Measurements from ENCODE around the gene CFL1.

The CFL1 gene

DNA sequence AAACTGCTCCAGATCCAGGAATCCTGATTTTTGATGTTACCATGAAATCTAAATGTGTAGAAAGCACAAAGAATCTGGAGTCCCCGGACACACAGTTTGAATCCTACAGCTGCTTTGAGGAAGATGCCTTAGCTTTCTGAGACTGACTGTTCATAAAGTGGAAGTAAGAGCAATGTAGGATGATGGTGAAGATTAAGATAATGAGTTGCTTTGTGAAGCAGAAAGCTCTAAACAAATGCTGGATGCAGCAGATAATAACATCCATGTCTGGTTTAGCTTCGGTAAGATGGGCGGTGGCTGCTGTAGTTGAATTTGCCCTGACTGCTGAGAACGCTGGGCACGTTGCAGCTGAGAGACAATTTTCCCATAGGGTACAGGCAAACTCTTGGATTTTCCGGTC lies 51.0 kb downstream of the CFL1 start:
- no peak overlapping the region for H3K27ac ChIP-seq (ENCODE audit: low read depth, low read length, severe bottlenecking)
- H3K4me3 ChIP-seq (ENCODE audit: extremely low read depth, insufficient read depth, low read length, poor library complexity, severe bottlenecking) = no peak overlapping the region
- 75 to 90% methylated on average over 3 to 6 of the region's 6 CpGs for WGBS, 2 experiments (ENCODE audit: insufficient coverage in 2 of 2)
- H3K4me1 ChIP-seq (ENCODE audit: control insufficient read depth, insufficient read depth, low read length, poor library complexity, severe bottlenecking) = no peaks in the 10 kb centered on the region
- H3K9me3 ChIP-seq (ENCODE audit: control insufficient read depth, low read length) = no peaks in the 10 kb centered on the region
- no peaks in the 10 kb centered on the region for H3K36me3 ChIP-seq (ENCODE audit: control insufficient read depth, insufficient read depth, low read length)
